Measurements from ENCODE around the gene PMM2. TPM values are rescaled to one million over a fixed set of nuclear protein-coding genes. Genes with fewer than 3 reads are reported as not detected.
A peak's percentile ranks its signal among the peaks of the same experiment; 100 is the strongest.
"Not testable (repeated sequence)": the region's sequence is repeated elsewhere in the genome, so short reads cannot be mapped to it uniquely, and the experiment has no call there.

PMM2 gene
- total RNA-seq, 2 donors from 2014 or later: 26.1 to 30.6 TPM

DNA sequence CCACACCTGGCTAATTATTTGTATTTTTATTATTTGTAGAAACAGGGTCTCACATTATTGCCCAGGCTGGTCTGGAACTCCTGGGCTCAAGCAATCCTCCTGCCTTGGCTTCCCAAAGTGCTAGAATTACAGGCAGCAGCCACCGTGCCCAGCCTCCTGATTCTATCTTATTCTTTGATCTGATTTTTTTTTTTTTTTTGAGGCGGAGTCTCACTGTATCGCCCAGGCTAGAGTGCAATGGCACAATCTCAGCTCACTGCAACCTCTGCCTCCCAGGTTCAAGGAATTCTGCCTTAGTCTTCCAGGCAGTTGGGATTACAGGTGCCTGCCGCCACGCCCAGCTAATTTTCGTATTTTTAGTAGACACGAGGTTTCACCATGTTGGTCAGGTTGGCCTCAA is 77.7 kb downstream of the PMM2 start:
- intact Hi-C loops (cut with DNase I): loop anchor here in 1 of 2 donors (5.0 kb wide), 1 partner anchor 218 kb away; no protein-coding TSS in a partner anchor

DNA sequence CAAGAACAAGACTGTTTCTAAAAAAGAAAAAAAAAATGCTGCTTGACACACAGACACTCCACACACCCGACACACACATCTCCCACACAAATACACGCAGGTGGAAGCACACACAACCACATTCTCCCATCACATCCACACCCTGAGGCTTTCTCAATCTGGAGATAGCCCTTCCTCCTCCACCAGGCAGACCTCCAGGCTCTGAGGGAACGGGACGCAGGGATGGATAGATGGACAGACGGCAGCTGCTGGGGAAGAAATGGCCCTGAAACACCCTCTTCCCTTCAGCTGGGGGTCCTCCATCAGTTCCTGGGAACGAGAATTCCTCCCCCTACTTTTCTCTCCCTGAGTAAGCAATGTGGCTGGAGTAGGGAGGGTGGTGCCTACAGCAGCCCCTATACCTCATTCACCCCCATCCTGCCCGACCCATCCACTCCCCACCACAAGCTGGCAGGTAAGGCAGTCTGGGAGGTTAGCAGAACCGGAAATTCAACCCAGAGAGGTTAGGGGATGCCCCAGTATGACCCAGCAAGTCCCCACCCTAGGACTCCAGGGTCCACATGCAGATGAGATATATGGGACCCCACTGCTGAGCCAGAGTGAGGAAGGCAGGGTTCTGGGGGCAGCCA is 80.4 kb downstream of the PMM2 start:
- DNase-seq (ENCODE audit: low spot score): peak; percentile 26
- intact Hi-C loops (cut with DNase I): loop anchor here in 1 of 2 donors (5.0 kb wide), 1 partner anchor 221 kb away; no protein-coding TSS in a partner anchor

More for the DNA sequence above, 77.7 kb downstream of the PMM2 start:
- not testable (repeated sequence) for DNase-seq (ENCODE audit: low spot score)

DNA sequence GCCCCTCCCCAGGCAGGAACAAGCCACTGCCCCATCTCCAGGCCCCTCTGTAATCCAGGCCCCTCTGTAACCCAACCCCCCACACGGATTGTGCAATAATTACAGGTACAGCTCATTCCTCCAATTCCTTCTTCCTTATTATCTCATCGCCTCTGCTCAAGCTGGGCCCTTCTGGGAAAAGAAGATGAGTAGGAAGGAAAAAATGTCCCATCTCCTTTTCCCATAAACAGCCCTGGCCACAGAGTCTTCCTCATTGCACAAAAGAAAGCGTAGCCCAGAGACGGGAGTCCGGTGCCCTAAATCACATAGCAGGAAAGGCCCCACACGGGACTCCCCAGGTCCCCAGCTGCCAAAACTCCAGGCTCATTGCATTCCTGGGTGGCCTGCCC is 80.9 kb downstream of the PMM2 start:
- intact Hi-C loops (cut with DNase I): loop anchor here in 1 of 2 donors (5.0 kb wide), 1 partner anchor 221 kb away; no protein-coding TSS in a partner anchor
- DNase-seq (ENCODE audit: low spot score): peak; percentile 64

- DNase-seq (ENCODE audit: low spot score): peak; percentile 37
- intact Hi-C loops (cut with DNase I): loop anchor here (2.0 to 10.0 kb wide), 3 partner anchors 226 to 314 kb away; no protein-coding TSS in a partner anchor
Measured at GRCh38 chr16:8880839-8881510, 83.3 kb downstream of the PMM2 start.

- DNase-seq (ENCODE audit: low spot score): peak; percentile 66
- intact Hi-C loops (cut with DNase I): loop anchor here (5.0 to 10.0 kb wide), 2 partner anchors 227 to 315 kb away; no protein-coding TSS in a partner anchor
Measured at GRCh38 chr16:8882041-8882617, 84.5 kb downstream of the PMM2 start, which contains the start of gene LITAFD. Gene LITAFD (plus strand): TSS chr16:8882351. CDS start chr16:8884356, 2,005 bp downstream.

DNA sequence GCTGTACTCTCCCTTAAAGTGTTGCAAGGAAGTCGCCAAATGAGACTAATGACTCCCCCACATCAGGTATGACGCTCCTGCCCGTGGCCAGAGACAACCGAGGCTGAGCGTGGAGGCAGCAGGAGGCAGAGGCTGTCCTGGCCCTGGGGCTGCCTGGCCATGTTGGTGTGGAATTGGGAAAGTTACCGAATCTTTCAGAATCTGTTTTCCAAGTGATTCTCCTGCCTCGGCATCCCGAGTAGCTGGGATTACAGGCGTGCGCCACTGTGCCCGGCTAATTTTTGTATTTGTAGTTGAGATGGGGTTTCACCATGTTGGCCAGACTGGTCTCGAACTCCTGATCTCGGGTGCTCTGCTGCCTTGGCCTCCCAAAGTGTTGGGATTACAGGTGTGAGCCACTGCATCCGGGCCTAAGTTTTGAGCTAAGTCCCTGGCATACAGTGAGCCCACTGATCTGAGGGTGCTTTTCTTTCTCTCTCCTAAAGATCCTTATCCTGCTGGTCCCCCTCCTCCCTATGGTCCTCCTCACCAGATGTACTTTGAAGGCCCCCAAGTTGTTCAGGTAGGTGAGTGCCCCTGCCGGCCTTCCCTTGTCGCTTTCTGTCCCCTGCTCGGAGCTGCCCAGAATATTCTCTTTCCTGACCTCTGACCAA is 85.2 kb downstream of the PMM2 start:
- intact Hi-C loops (cut with DNase I): loop anchor here (5.0 to 10.0 kb wide), 2 partner anchors 228 to 316 kb away; no protein-coding TSS in a partner anchor
- DNase-seq (ENCODE audit: low spot score): peak; percentile 65

- intact Hi-C loops (cut with DNase I): loop anchor here in 1 of 2 donors (10.0 kb wide), 1 partner anchor 231 kb away; no protein-coding TSS in a partner anchor
- DNase-seq (ENCODE audit: low spot score): peak; percentile 71
Measured at GRCh38 chr16:8885674-8886592, 88.3 kb downstream of the PMM2 start.

GRCh38 chr16:8886593-8887430 is 89.2 kb downstream of the PMM2 start:
- intact Hi-C loops (cut with DNase I): loop anchor here in 1 of 2 donors (10.0 kb wide), 1 partner anchor 232 kb away; no protein-coding TSS in a partner anchor
- DNase-seq (ENCODE audit: low spot score): peak; percentile 42

DNA sequence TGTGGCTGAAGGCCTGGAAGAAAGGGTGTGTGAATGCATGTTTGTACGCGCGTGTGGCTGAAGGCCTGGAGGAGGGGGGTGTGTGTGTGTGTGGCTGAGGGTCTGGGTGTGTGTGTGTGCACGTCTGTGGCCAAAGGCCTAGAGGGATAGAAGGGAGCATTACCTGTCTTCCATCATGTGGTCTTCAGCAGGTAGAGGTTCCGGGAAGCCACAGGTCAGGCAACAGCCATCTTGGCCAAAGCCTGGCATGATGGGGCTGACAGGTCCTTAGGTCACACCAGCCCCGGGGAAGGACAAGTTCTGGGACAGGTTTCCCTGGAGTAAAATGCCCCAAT is 89.8 kb downstream of the PMM2 start:
- intact Hi-C loops (cut with DNase I): loop anchor here in 1 of 2 donors (10.0 kb wide), 1 partner anchor 233 kb away; no protein-coding TSS in a partner anchor
- peak; percentile 62 for DNase-seq (ENCODE audit: low spot score)

- intact Hi-C loops (cut with DNase I): loop anchor here in 1 of 2 donors (10.0 kb wide), 1 partner anchor 233 kb away; no protein-coding TSS in a partner anchor
- peak; percentile 88 for DNase-seq (ENCODE audit: low spot score)
Measured at GRCh38 chr16:8887952-8888560, 90.4 kb downstream of the PMM2 start.

DNA sequence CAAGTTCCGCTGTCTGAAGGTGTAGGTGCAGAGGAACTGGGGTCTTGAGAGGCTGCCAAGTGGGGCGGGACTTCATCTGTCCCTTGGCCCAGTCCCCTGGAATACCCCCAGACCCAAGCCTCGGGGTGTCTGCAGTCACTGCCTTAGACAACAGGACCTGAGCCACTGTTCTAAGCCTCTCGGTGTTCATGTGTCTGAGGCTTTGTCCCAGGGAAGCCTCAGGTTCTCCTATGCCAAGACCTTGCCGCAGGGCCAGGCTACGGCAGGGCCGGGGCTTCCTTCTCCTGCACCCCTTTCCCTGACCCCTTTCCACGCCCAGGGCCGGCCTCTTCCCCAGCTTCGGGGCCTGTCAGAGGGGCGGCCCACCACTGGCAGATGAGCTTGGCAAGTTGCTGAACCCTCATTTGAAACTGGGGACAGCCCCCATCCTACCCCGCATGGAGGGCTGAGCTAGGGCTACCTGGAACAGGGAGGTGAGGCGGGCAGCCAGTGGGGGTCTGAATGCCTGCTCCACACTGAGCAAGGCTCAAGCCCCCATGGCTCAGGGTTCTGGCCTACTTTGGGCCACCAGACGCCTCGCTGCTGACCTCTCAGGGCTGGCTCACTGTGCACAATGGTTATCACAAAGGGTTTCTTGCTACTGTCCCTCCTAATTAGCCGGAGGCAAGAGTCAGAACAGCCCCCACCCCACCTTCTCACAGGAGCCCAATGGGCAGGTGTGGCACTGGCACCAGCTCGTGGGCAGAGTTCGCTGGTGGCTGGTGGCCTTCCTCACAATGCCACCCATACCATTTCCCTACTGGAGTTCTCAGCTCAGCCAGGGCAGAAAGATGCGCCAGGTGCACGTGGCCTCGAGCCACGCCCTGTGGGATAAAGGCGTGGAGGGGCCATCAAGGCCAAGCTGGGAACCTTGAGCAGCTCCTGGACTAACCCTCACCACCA is 91.6 kb downstream of the PMM2 start:
- DNase-seq (ENCODE audit: low spot score): peak; percentile 75
- intact Hi-C loops (cut with DNase I): loop anchor here in 1 of 2 donors (10.0 kb wide), 1 partner anchor 234 kb away; no protein-coding TSS in a partner anchor

- intact Hi-C loops (cut with DNase I): loop anchor here in 1 of 2 donors (10.0 kb wide), 1 partner anchor 235 kb away; no protein-coding TSS in a partner anchor
Measured at GRCh38 chr16:8889893-8890548, 92.4 kb downstream of the PMM2 start.

GRCh38 chr16:8890549-8890921 is 92.9 kb downstream of the PMM2 start:
- intact Hi-C loops (cut with DNase I): no loop called here

More at GRCh38 chr16:8889893-8890548, 92.4 kb downstream of the PMM2 start:
- no peak for DNase-seq (ENCODE audit: low spot score)

DNA sequence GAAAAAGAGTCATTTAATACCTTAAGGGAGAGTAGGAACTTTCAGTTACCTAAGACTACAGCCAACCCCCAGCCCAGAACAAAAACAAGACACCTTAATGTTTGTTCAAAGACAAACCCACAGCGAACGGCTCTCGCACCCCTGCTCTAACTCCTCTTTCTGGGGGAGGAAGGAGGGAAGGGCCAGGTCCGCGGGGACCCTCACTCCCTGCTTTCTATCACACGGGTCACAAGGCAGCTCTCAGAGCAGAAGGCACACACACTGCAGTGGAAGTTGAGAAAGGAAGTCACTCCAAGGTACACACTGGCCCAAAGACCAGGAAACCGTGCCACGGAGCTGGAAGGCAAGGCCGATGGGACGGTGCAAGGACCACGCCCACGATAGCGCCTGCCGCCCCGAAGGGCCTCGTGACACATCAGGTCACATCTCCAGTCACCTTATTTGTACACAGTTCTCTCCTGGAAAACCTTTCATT is 94.5 kb downstream of the PMM2 start:
- intact Hi-C loops (cut with DNase I): no loop called here

More at GRCh38 chr16:8890549-8890921, 92.9 kb downstream of the PMM2 start:
- peak; percentile 24 for DNase-seq (ENCODE audit: low spot score)

DNA sequence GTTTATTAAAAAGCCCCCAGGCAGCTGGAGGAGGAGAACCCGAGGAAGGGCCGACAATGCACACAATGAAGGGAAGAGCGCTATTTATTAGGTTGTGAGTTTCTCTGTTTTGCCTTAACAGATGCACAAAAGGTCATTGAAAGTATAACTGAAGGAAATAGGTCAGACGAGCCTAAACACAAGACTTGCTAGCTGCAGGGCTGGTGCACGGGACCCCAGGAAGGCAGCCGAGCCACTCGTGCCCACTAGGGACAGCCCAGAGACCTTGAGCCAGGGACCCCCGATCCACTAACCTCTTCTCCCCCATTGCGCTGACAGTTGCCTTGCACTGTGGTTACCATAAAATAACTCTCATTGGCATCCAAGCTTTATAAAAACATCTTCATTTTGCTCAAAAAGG is 95.8 kb downstream of the PMM2 start:
- intact Hi-C loops (cut with DNase I): loop anchor here in 1 of 2 donors (1.0 kb wide), 1 partner anchor 24 kb away; the partner anchor contains the start of gene CARHSP1
- DNase-seq (ENCODE audit: low spot score): peak; percentile 32

More for the DNA sequence above, 94.5 kb downstream of the PMM2 start:
- peak; percentile 79 for DNase-seq (ENCODE audit: low spot score)
